Measurements from ENCODE around the gene COL4A1. TPM values are rescaled to one million over a fixed set of nuclear protein-coding genes. Genes with fewer than 3 reads are reported as not detected.

Gene COL4A1
- total and polyA plus RNA-seq, 2 of the 13 experiments (the other 11 are each of a cell fraction or from before 2014, with no cell fraction given) = not detected

DNA sequence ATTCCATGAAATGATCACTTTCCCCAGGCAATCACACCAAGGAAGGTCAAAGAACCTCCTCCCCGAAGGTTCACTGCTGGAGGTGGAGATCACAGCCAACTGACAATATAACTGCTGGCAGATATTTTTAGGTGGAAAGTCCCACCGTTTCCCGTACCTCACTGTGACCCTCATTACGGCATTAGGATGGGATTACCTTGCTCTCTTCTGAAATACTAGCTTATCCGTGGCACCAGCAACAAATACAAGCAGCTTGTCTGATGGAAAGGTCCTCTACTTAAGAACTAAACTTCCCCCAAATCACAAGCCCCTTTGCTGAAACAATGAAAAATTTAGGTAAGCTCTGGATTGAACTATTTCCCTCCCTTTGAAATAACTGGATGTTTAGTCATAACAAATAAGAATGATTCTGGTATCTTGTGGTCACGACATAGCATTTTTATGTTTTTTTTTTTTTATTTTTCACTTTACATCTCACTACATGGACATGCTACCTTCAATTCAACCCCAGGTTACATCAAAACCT is 178.9 kb downstream of the COL4A1 start (continued):
- TF ChIP-seq ZFP36L2 (CRISPR knock-in tag; IDR thresholded peaks at IDR 0.05) = no peak
- no peak for TF ChIP-seq HOXA3 (CRISPR knock-in tag; IDR thresholded peaks at IDR 0.05)
- no peak for TF ChIP-seq MYC (CRISPR knock-in tag; IDR thresholded peaks at IDR 0.05; ENCODE audit: borderline replicate concordance)
- TF ChIP-seq ZNF547 (CRISPR knock-in tag; IDR thresholded peaks at IDR 0.05) = no peak

- ChIA-PET CTCF (ENCODE audit: low intra/inter-chr PET ratio, low total read pairs) (no interaction called here), POLR2A (no interaction called here)
- ATAC-seq (no peak), FAIRE-seq (no peak), DNase-seq (ENCODE audit: low spot score) (no peak)
- TF ChIP-seq TOE1 (CRISPR knock-in tag; IDR thresholded peaks at IDR 0.05) = no peak
- no peak for TF ChIP-seq ZIK1 (CRISPR knock-in tag; IDR thresholded peaks at IDR 0.05; ENCODE audit: borderline replicate concordance, low read depth)
- no peak for TF ChIP-seq ZNF607 (CRISPR knock-in tag; IDR thresholded peaks at IDR 0.05; ENCODE audit: borderline replicate concordance)
- no peak overlapping the region for H2AFZ ChIP-seq (ENCODE audit: low read length)
- no peaks in the 10 kb centered on the region for H3K36me3 ChIP-seq (replicated peaks in 1 of 2; ENCODE audit: control insufficient read depth in 1 of 2, insufficient read depth in 2 of 2, low read length in 2 of 2)
- H3K4me3 ChIP-seq (replicated peaks in 1 of 3; ENCODE audit: insufficient read depth in 1 of 3, low read depth in 2 of 3, low read length in 3 of 3) = no peak overlapping the region
- in situ Hi-C loops (cut with HindIII; ENCODE audit: extremely low pct_ligation_motif_present, low pct_unique_long_range_greater_than_20kb) = no loop called here
- H3K9ac ChIP-seq (ENCODE audit: insufficient read depth, low read depth, low read length) = no peak overlapping the region
- H3K4me2 ChIP-seq (ENCODE audit: low read depth, low read length) = no peak overlapping the region
- H3K79me2 ChIP-seq (ENCODE audit: insufficient read depth, low read length) = no peaks in the 10 kb centered on the region
- no TSS peak for BruUV-seq (replicated peaks)
- no peaks in the 10 kb centered on the region for H4K20me1 ChIP-seq (ENCODE audit: insufficient read depth, low read length)
- no peak overlapping the region for H3K27ac ChIP-seq (ENCODE audit: extremely low read length, insufficient read depth, low read length)
- intact Hi-C loops (cut with micrococcal nuclease; ENCODE audit: unreplicated experiment) = no loop called here
- H3K9me3 ChIP-seq (ENCODE audit: low read length) = no peaks in the 10 kb centered on the region
- WGBS (ENCODE audit: low lambda C conversion rate) = 5% methylated on average over 10 of the region's 12 CpGs
- peaks cover 2 to 37% of the 10 kb centered on the region in 2 experiments; a peak in 2 of 5 replicates for H3K27me3 ChIP-seq (ENCODE audit: control insufficient read depth in 1 of 2, insufficient read depth in 2 of 2, low read length in 2 of 2)
- H3K4me1 ChIP-seq (ENCODE audit: insufficient read depth, low read length) = no peaks in the 10 kb centered on the region
Measured at GRCh38 chr13:110126391-110126961, 180.5 kb downstream of the COL4A1 start.
